LNCAP (cell line): ENCODE measurements around the gene ST6GALNAC5.

ENCODE experiments used
- TF ChIP-seq, protein P1 (sequence below): fragments of 450-650 bp; IDR thresholded peaks from 2 replicates; pipeline ENCODE4 v1.5.1; 2017; ENCODE audit warnings: mild to moderate bottlenecking

Gene ST6GALNAC5

DNA sequence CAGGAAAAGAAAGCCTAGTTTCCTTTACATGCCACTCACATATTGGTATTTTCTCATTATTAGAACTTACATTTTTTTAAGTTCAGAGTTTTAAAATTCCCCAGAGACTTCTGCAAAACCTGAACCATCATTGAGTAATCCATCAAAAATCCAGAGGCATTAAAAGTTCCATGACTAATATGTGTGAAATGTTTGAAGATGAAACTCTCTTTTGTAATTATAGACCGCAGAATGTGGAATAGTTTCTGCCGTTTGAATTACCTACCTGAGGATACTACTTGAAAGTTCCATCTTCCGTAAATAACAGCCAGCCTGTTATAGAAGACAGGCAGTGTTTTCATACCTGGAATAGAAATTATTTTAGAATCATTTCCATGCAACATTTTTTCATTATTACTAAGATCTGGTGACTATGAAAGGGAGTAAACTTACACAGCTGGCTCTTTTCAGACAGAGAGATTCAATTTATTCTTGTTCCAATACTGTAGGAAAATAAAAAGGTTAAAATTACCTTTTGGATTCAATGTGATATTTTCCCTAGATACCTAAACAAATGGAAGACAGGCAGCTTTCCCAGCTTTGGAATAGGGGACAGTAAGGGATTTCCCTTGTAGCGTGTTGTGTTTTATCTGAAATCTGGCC is 131.4 kb downstream of the ST6GALNAC5 start:
- TF ChIP-seq, protein P1, sequence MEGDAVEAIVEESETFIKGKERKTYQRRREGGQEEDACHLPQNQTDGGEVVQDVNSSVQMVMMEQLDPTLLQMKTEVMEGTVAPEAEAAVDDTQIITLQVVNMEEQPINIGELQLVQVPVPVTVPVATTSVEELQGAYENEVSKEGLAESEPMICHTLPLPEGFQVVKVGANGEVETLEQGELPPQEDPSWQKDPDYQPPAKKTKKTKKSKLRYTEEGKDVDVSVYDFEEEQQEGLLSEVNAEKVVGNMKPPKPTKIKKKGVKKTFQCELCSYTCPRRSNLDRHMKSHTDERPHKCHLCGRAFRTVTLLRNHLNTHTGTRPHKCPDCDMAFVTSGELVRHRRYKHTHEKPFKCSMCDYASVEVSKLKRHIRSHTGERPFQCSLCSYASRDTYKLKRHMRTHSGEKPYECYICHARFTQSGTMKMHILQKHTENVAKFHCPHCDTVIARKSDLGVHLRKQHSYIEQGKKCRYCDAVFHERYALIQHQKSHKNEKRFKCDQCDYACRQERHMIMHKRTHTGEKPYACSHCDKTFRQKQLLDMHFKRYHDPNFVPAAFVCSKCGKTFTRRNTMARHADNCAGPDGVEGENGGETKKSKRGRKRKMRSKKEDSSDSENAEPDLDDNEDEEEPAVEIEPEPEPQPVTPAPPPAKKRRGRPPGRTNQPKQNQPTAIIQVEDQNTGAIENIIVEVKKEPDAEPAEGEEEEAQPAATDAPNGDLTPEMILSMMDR, result no peak

DNA sequence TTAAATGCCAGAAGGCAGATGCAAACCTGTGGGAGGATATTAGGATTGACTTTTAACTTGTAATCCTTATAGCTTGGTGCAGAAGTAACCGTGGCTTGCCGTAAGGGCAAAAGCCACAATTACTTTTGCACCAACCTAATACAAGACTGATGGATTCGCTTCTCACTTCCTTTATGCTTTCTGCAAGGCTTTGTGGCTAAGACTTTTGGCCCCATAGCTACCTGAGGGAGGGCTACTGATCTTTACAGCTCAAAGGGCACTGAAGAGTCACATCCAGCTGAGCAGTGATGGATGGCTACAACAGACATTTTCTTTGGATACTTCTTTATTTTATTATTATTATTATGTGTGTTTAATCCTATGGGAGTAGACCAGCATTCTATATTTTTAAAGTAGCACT is 140.4 kb downstream of the ST6GALNAC5 start:
- TF ChIP-seq, protein P1, result no peak

DNA sequence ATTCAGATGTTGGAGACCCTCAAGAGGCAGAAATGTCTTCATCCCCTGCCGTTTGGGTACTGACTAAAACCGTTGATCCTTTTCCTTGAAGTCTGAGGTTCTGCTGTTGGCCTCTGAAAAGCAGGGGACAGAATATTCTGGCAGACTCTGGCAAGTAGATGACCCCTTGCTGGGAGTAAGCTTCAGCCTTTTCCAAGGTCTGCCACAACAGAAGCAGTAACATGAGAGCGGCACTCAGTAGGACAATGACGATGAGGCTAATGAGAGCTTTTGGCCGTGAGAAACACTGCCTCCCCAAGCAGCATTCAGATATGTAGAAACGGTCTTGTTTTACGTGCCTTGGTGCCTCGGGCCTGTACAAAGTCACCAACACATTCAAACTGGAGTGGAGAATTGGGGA is 143.7 kb downstream of the ST6GALNAC5 start:
- TF ChIP-seq, protein P1, result no peak

DNA sequence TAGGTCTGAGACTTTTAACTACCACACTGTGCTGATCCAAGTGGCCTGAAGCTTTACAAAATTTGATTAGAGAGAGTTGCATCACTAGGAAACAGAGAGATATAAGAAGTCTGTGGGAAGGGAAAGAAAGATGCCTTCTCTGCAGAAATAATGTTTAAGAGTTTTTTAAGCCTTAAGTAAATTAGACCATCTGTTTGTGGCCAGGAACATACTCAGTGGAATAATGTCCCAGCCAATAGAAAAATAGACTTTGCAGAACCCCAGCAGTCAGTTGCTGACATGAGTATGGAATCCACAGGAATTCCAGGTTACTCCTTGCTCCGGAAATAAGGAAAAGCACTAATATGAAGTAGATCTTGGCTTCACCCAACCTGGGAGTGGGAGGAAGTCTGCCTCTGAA is 144.8 kb downstream of the ST6GALNAC5 start:
- TF ChIP-seq, protein P1, result no peak

DNA sequence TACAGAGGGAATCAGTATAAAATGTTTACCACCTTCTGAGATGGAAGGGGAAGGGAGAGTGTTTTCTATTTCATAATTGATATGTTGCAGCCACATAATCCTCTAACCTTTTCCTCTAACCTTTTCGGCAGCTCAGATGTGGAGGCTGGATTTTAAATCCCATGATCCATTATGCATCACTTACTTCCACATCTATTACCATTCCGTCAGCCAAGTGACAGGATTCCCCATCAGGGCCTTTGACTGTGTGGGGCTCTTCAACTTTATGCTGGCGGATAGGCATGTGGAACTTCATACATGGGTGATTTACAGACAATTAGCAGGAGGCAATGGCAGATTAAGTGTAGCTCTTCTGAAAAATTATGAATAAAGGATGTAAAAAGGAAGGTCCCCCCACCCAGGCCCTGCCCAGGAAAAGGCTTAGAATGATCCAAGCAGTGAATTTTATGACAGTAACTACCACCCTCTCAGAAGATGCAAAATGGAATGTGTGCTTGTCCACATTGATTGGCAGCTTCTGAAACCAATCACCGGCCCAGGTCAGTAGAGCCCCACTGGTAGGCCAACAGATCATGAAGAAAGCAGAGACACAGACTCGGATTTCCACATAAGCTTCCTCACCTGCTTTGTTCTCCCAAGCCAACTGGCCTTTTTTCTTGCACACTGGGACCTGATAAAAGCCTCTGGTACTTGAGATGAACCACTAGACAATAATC is 147.0 kb downstream of the ST6GALNAC5 start:
- TF ChIP-seq, protein P1, result no peak

DNA sequence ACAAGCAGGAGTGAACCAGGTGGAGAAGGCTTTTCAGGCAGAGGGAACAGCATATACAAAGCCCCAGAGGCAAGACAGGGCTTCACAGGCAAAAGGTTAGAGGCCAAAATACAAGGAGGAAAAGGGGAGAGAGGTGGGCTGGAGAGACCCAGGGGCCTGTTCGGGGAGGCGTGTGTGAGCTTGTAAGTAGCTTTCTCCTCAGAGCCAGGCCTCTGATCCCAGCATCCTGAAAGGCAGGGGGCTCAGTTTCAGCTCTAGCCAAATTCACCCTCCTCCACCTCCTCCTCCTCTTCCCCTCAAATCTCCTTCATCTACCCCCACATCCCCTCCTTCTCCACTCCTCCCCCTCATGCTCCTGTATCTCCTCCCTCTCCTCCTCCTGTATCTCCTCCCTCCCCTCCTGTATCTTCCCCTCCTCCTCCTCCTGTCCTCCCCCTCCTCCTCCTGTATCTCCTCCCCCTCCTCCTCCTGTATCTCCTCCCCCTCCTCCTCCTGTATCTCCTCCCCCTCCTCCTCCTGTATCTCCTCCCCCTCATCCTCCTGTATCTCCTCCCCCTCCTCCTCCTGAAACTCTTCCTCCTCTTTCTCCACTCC is 148.6 kb downstream of the ST6GALNAC5 start:
- TF ChIP-seq, protein P1, result no peak

DNA sequence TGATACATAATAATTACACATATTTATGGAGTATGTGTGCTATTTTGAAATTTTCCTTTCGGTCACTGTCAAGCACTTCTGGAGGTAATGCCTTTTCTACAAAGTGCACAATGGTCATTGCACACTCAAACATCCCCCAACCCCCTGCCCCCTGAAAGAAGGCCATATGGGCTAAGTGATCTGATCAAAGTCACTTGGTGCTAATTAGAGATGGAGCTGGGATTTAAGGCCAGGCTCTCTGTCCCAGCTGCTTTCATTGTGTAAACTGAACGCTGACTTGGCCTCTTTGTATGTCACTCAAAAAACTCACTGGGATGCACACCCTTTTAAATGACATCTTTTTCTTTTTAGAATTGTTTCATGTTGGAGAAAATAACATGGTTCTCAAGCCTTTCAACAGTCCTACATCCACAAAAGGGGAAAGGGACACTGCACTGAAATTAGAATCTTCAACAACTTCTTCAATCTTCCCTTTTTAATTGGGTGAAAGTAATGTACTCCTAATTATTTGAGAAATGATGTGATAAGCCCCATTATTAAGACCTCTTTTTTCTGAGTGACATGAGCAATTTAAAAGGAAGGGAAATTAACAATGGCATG is 149.2 kb downstream of the ST6GALNAC5 start:
- TF ChIP-seq, protein P1, result no peak
